Bronchial epithelial cell (primary cell): ENCODE data around the gene GLIS1. TPM values are rescaled to one million over a fixed set of nuclear protein-coding genes. Genes with fewer than 3 reads are reported as not detected.
A peak's percentile ranks its signal among the peaks of the same experiment; 100 is the strongest.

Experiments used
- DNase-seq: peaks from one replicate; pipeline ENCODE4 v3.0.0-alpha.2; 2010; ENCODE audit warnings: low read depth
- FAIRE-seq: peaks from 2 replicates; lab custom pipeline; 2011; peaks lifted over from hg19 to GRCh38; lab: Jason Lieb, UNC
- H3K27me3 ChIP-seq: 2 replicates; pipeline ENCODE4 v1.5.1; 2011; ENCODE audit warnings: low read length; ENCODE audit not compliant: control insufficient read depth, insufficient read depth
- H3K36me3 ChIP-seq: 2 replicates; pipeline ENCODE4 v1.5.1; 2011; ENCODE audit warnings: low read length; ENCODE audit not compliant: control insufficient read depth, insufficient read depth
- H3K4me3 ChIP-seq: 2 replicates; pipeline ENCODE4 v1.5.1; 2011; ENCODE audit warnings: mild to moderate bottlenecking, low read depth, low read length, control low read depth
- CTCF ChIP-seq: IDR thresholded peaks from 2 replicates; pipeline ENCODE4 v1.5.1; 2011; ENCODE audit warnings: mild to moderate bottlenecking, moderate library complexity, low read length, control low read depth, inconsistent platforms; ENCODE audit not compliant: insufficient read depth, severe bottlenecking
- total RNA-seq: library from RNA; depleted of rRNA; stranded (reverse); fragments of >200 nt; gene quantifications from 2 replicates; pipeline ENCODE4 v1.2.1, GENCODE V29; 2014

The GLIS1 gene
- total RNA-seq, 1 donor from 2014 or later, result under 0.01 TPM

- H3K27me3 ChIP-seq, result peaks cover 1% of the 10 kb centered on the region
These were observed 8.9 kb upstream of the GLIS1 start for GRCh38 chr1:53747841-53748240.

GRCh38 chr1:53740621-53741105 lies 1.7 kb upstream of the GLIS1 start:
- no peak overlapping the region for H3K4me3 ChIP-seq

More at GRCh38 chr1:53747841-53748240, 8.9 kb upstream of the GLIS1 start:
- Histone ChIP-seq H3K36me3 (no peaks in the 10 kb centered on the region), H3K4me3 (no peak overlapping the region)
- no peak for TF ChIP-seq CTCF
- DNase-seq, result no peak
- no peak for FAIRE-seq

GRCh38 chr1:53738205-53739108 lies 507 bp downstream of the GLIS1 start:
- H3K36me3 ChIP-seq, result no peaks in the 10 kb centered on the region
- FAIRE-seq (no peak), DNase-seq (no peak)
- H3K27me3 ChIP-seq, result peaks cover 20% of the 10 kb centered on the region
- TF ChIP-seq CTCF, result no peak
- H3K4me3 ChIP-seq, result peak overlapping the region; percentile 43

More at GRCh38 chr1:53740621-53741105, 1.7 kb upstream of the GLIS1 start:
- FAIRE-seq, result no peak
- Histone ChIP-seq H3K36me3 (no peaks in the 10 kb centered on the region), H3K27me3 (peaks cover 20% of the 10 kb centered on the region)
- no peak for TF ChIP-seq CTCF
- no peak for DNase-seq

GRCh38 chr1:53737648-53738204 lies 1.2 kb downstream of the GLIS1 start:
- H3K4me3 ChIP-seq, result no peak overlapping the region
- FAIRE-seq, result no peak
- DNase-seq, result no peak
- peaks cover 18% of the 10 kb centered on the region for H3K27me3 ChIP-seq
- no peaks in the 10 kb centered on the region for H3K36me3 ChIP-seq
- no peak for TF ChIP-seq CTCF

GRCh38 chr1:53736290-53736689 lies 2.7 kb downstream of the GLIS1 start:
- TF ChIP-seq CTCF, result no peak
- DNase-seq (no peak), FAIRE-seq (peak; percentile 23)
- Histone ChIP-seq H3K36me3 (no peaks in the 10 kb centered on the region), H3K4me3 (no peak overlapping the region), H3K27me3 (peaks cover 18% of the 10 kb centered on the region)
